GM12801 (cell line): Measurements from ENCODE around the gene MARK2.

Experiments used
- CTCF ChIP-seq: IDR thresholded peaks from one replicate; pipeline ENCODE4 v1.5.1; 2011; ENCODE audit warnings: control low read depth; ENCODE audit not compliant: insufficient read length; ENCODE audit errors: extremely low read depth

Gene MARK2

GRCh38 chr11:63805844-63806415, 33.0 kb upstream of the MARK2 start:
- TF ChIP-seq CTCF = no peak

DNA sequence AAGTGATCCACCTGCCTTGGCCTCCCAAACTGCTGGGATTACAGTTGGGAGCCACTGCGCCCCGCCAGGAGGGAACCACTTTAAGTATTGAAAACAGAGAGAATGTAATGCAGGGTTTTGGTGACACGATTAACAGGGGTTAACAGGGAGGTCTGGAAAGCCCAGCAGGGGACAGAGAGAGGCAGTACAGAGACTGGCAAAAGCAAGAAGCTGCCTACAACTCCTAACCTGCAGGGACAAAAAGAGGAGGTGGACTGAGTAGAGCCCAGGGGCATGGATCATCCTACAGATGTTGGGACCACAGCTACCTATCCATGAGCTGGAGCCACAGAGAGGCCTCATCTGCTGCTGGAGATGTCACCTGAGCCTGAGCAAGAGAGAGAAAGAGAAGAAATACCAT, 27.4 kb upstream of the MARK2 start:
- TF ChIP-seq CTCF = no peak

GRCh38 chr11:63813035-63813562, 25.8 kb upstream of the MARK2 start, which contains the start of gene SPINDOC:
Gene SPINDOC, plus strand, starts transcription at chr11:63813456. Its CDS starts 231 bp downstream, at chr11:63813687.
- TF ChIP-seq CTCF = no peak

- TF ChIP-seq CTCF = no peak
Measured at GRCh38 chr11:63813563-63814382, 25.1 kb upstream of the MARK2 start.

DNA sequence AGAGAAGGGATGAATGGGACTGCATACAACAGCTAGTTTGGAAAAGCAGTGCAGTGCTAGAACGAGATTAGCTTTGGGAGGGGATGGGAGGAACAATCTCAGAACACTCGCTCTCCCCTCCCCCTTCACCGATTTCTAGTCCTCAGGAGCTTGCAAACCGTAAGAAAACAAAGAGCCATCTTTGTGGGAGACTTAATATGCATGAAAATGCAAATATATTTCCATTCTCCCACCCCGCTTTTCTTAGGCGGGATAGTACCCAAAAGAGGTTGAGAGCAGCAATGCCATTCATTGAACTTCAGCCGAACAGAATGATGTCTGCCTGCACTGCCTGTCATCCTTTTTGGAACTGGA, 24.6 kb upstream of the MARK2 start:
- TF ChIP-seq CTCF = no peak

- no peak for TF ChIP-seq CTCF
Measured at GRCh38 chr11:63816166-63816565, 22.7 kb upstream of the MARK2 start.

GRCh38 chr11:63816732-63817131, 22.2 kb upstream of the MARK2 start:
- no peak for TF ChIP-seq CTCF
